Measurements from ENCODE around the gene TCF7L2.

The TCF7L2 gene

GRCh38 chr10:113006656-113007342 lies 56.8 kb downstream of the TCF7L2 start:
- Histone ChIP-seq H2AFZ (ENCODE audit: insufficient read depth, low read length, poor library complexity) (no peak overlapping the region), H3K4me3 (ENCODE audit: low read depth, low read length) (no peak overlapping the region), H3K36me3 (ENCODE audit: control insufficient read depth in 1 of 2, insufficient read depth in 2 of 2, low read length in 2 of 2) (peaks cover 6 to 15% of the 10 kb centered on the region in 2 experiments), H4K8ac (ENCODE audit: low read depth, low read length) (no peak overlapping the region), H2BK5ac (ENCODE audit: low read depth, low read length, poor library complexity) (no peak overlapping the region), H4K12ac (ENCODE audit: low read depth, low read length) (no peak overlapping the region), H3K4me2 (ENCODE audit: low read length) (no peak overlapping the region), H4K91ac (ENCODE audit: low read depth, low read length) (no peak overlapping the region), H3K14ac (ENCODE audit: low read length) (no peak overlapping the region), H3K9ac (ENCODE audit: low read length) (no peak overlapping the region), H3K23ac (ENCODE audit: low read length) (no peak overlapping the region), H3K4me1 (ENCODE audit: control insufficient read depth in 1 of 2, insufficient read depth in 2 of 2, low read length in 2 of 2) (peaks cover 19 to 30% of the 10 kb centered on the region in 2 experiments), H3K27ac (ENCODE audit: low read depth, low read length) (no peak overlapping the region), H2AK5ac (ENCODE audit: low read length) (no peak overlapping the region), H3K79me1 (ENCODE audit: low read length) (no peaks in the 10 kb centered on the region), H3K27me3 (ENCODE audit: insufficient read depth, low read length) (no peaks in the 10 kb centered on the region), H3K18ac (ENCODE audit: low read length) (no peak overlapping the region), H2BK120ac (ENCODE audit: insufficient read depth, low read length, poor library complexity) (no peak overlapping the region), H2BK12ac (ENCODE audit: low read length) (no peak overlapping the region), H3K79me2 (ENCODE audit: control insufficient read depth, insufficient read depth, low read length, poor library complexity) (peaks cover 28% of the 10 kb centered on the region), H3K9me3 (ENCODE audit: insufficient read depth, low read depth, low read length) (peaks cover 5% of the 10 kb centered on the region), H3K4ac (ENCODE audit: low read depth, low read length) (peak overlapping the region; percentile 42)
- DNase-seq, result no peak
- no CpG with 5 or more reads among the region's 9 CpGs for WGBS (ENCODE audit: extremely low coverage, insufficient coverage, insufficient read length)

- no peak overlapping the region for H2BK12ac ChIP-seq (ENCODE audit: low read length)
- H2AK5ac ChIP-seq (ENCODE audit: low read length), result no peak overlapping the region
- peaks cover 19 to 35% of the 10 kb centered on the region in 2 experiments for H3K4me1 ChIP-seq (ENCODE audit: control insufficient read depth in 1 of 2, insufficient read depth in 2 of 2, low read length in 2 of 2)
- H2BK5ac ChIP-seq (ENCODE audit: low read depth, low read length, poor library complexity), result no peak overlapping the region
- H3K79me1 ChIP-seq (ENCODE audit: low read length), result no peaks in the 10 kb centered on the region
- no peak overlapping the region for H3K14ac ChIP-seq (ENCODE audit: low read length)
- peaks cover 5% of the 10 kb centered on the region for H3K9me3 ChIP-seq (ENCODE audit: insufficient read depth, low read depth, low read length)
- WGBS (ENCODE audit: extremely low coverage, insufficient coverage, insufficient read length), result no CpG with 5 or more reads among the region's 4 CpGs
- H3K4ac ChIP-seq (ENCODE audit: low read depth, low read length), result peak overlapping the region; percentile 2
- no peak overlapping the region for H3K27ac ChIP-seq (ENCODE audit: low read depth, low read length)
- DNase-seq, result peak in 1 of 2 donors; percentile 58
- no peak overlapping the region for H3K4me3 ChIP-seq (ENCODE audit: low read depth, low read length)
- H3K18ac ChIP-seq (ENCODE audit: low read length), result no peak overlapping the region
- H4K91ac ChIP-seq (ENCODE audit: low read depth, low read length), result no peak overlapping the region
- H3K4me2 ChIP-seq (ENCODE audit: low read length), result no peak overlapping the region
- no peak overlapping the region for H3K9ac ChIP-seq (ENCODE audit: low read length)
- H4K12ac ChIP-seq (ENCODE audit: low read depth, low read length), result no peak overlapping the region
- H3K23ac ChIP-seq (ENCODE audit: low read length), result no peak overlapping the region
- no peak overlapping the region for H4K8ac ChIP-seq (ENCODE audit: low read depth, low read length)
- no peaks in the 10 kb centered on the region for H3K27me3 ChIP-seq (ENCODE audit: insufficient read depth, low read length)
- peaks cover 6 to 15% of the 10 kb centered on the region in 2 experiments for H3K36me3 ChIP-seq (ENCODE audit: control insufficient read depth in 1 of 2, insufficient read depth in 2 of 2, low read length in 2 of 2)
- peaks cover 22% of the 10 kb centered on the region for H3K79me2 ChIP-seq (ENCODE audit: control insufficient read depth, insufficient read depth, low read length, poor library complexity)
- no peak overlapping the region for H2BK120ac ChIP-seq (ENCODE audit: insufficient read depth, low read length, poor library complexity)
- H2AFZ ChIP-seq (ENCODE audit: insufficient read depth, low read length, poor library complexity), result no peak overlapping the region
These were observed 57.3 kb downstream of the TCF7L2 start for GRCh38 chr10:113007343-113007771.

- Histone ChIP-seq H2BK12ac (ENCODE audit: low read length) (no peak overlapping the region), H3K23ac (ENCODE audit: low read length) (no peak overlapping the region), H3K9ac (ENCODE audit: low read length) (no peak overlapping the region), H4K12ac (ENCODE audit: low read depth, low read length) (no peak overlapping the region), H2AK5ac (ENCODE audit: low read length) (no peak overlapping the region), H3K18ac (ENCODE audit: low read length) (no peak overlapping the region), H2BK5ac (ENCODE audit: low read depth, low read length, poor library complexity) (no peak overlapping the region), H3K27ac (ENCODE audit: low read depth, low read length) (no peak overlapping the region), H3K4me1 (ENCODE audit: control insufficient read depth in 1 of 2, insufficient read depth in 2 of 2, low read length in 2 of 2) (peaks cover 19 to 35% of the 10 kb centered on the region in 2 experiments), H3K79me2 (ENCODE audit: control insufficient read depth, insufficient read depth, low read length, poor library complexity) (peaks cover 23% of the 10 kb centered on the region), H3K4ac (ENCODE audit: low read depth, low read length) (peak overlapping the region; percentile 7), H3K36me3 (ENCODE audit: control insufficient read depth in 1 of 2, insufficient read depth in 2 of 2, low read length in 2 of 2) (peaks cover 6 to 15% of the 10 kb centered on the region in 2 experiments), H4K8ac (ENCODE audit: low read depth, low read length) (no peak overlapping the region), H3K9me3 (ENCODE audit: insufficient read depth, low read depth, low read length) (peaks cover 5% of the 10 kb centered on the region), H2AFZ (ENCODE audit: insufficient read depth, low read length, poor library complexity) (no peak overlapping the region), H3K79me1 (ENCODE audit: low read length) (no peaks in the 10 kb centered on the region), H2BK120ac (ENCODE audit: insufficient read depth, low read length, poor library complexity) (no peak overlapping the region), H3K14ac (ENCODE audit: low read length) (no peak overlapping the region), H3K4me2 (ENCODE audit: low read length) (no peak overlapping the region), H3K4me3 (ENCODE audit: low read depth, low read length) (no peak overlapping the region), H3K27me3 (ENCODE audit: insufficient read depth, low read length) (no peaks in the 10 kb centered on the region), H4K91ac (ENCODE audit: low read depth, low read length) (no peak overlapping the region)
- DNase-seq, result peak; percentile 76 to 78
- no CpG with 5 or more reads among the region's 8 CpGs for WGBS (ENCODE audit: extremely low coverage, insufficient coverage, insufficient read length)
These were observed 57.8 kb downstream of the TCF7L2 start for GRCh38 chr10:113007821-113008220.

- no peak overlapping the region for H2BK5ac ChIP-seq (ENCODE audit: low read depth, low read length, poor library complexity)
- DNase-seq, result peak; percentile 47 to 75
- H4K91ac ChIP-seq (ENCODE audit: low read depth, low read length), result no peak overlapping the region
- no peak overlapping the region for H3K23ac ChIP-seq (ENCODE audit: low read length)
- H3K9me3 ChIP-seq (ENCODE audit: insufficient read depth, low read depth, low read length), result no peaks in the 10 kb centered on the region
- H3K27ac ChIP-seq (ENCODE audit: low read depth, low read length), result no peak overlapping the region
- no peak overlapping the region for H2BK120ac ChIP-seq (ENCODE audit: insufficient read depth, low read length, poor library complexity)
- no peak overlapping the region for H2AFZ ChIP-seq (ENCODE audit: insufficient read depth, low read length, poor library complexity)
- H3K4ac ChIP-seq (ENCODE audit: low read depth, low read length), result peak overlapping the region; percentile 61
- H3K18ac ChIP-seq (ENCODE audit: low read length), result no peak overlapping the region
- H3K27me3 ChIP-seq (ENCODE audit: insufficient read depth, low read length), result no peaks in the 10 kb centered on the region
- no peak overlapping the region for H4K8ac ChIP-seq (ENCODE audit: low read depth, low read length)
- H2BK12ac ChIP-seq (ENCODE audit: low read length), result no peak overlapping the region
- no peak overlapping the region for H2AK5ac ChIP-seq (ENCODE audit: low read length)
- H3K9ac ChIP-seq (ENCODE audit: low read length), result no peak overlapping the region
- H3K79me2 ChIP-seq (ENCODE audit: control insufficient read depth, insufficient read depth, low read length, poor library complexity), result peaks cover 18% of the 10 kb centered on the region
- H3K14ac ChIP-seq (ENCODE audit: low read length), result no peak overlapping the region
- H3K79me1 ChIP-seq (ENCODE audit: low read length), result no peaks in the 10 kb centered on the region
- H4K12ac ChIP-seq (ENCODE audit: low read depth, low read length), result no peak overlapping the region
- no peak overlapping the region for H3K4me2 ChIP-seq (ENCODE audit: low read length)
- no CpG with 5 or more reads among the region's 12 CpGs for WGBS (ENCODE audit: extremely low coverage, insufficient coverage, insufficient read length)
- H3K4me3 ChIP-seq (ENCODE audit: low read depth, low read length), result no peak overlapping the region
- H3K36me3 ChIP-seq (ENCODE audit: control insufficient read depth in 1 of 2, insufficient read depth in 2 of 2, low read length in 2 of 2), result peaks cover 0 to 5% of the 10 kb centered on the region in 2 experiments
- peaks cover 5 to 18% of the 10 kb centered on the region in 2 experiments for H3K4me1 ChIP-seq (ENCODE audit: control insufficient read depth in 1 of 2, insufficient read depth in 2 of 2, low read length in 2 of 2)
These were observed 61.7 kb downstream of the TCF7L2 start for GRCh38 chr10:113011592-113012374.
